Neural cell (in vitro differentiated cells): ENCODE results near the gene ROBO1. TPM values are rescaled to one million over a fixed set of nuclear protein-coding genes. Genes with fewer than 3 reads are reported as not detected.

Source experiments
- H2AFZ ChIP-seq: fragments of 200-600, 300-800 bp; sonication (generic), shearing (Covaris generic); 2 replicates; pipeline ENCODE4 v1.6.0; 2014; ENCODE audit warnings: low read depth, mild to moderate bottlenecking, antibody characterized with exemption, low read length, moderate library complexity
- H3F3A ChIP-seq: fragments of 200-600 bp; shearing (Covaris generic); 2 replicates; pipeline ENCODE4 v1.6.1; 2016; ENCODE audit warnings: mild to moderate bottlenecking, moderate library complexity, mixed read lengths, antibody characterized with exemption, low read length; ENCODE audit not compliant: insufficient read depth, poor library complexity, severe bottlenecking
- H3K27ac ChIP-seq: fragments of 200-600, 300-800 bp; sonication (generic), shearing (Covaris generic); 2 replicates; pipeline ENCODE4 v1.5.1; 2014; ENCODE audit warnings: mild to moderate bottlenecking, low read length, moderate library complexity
- H3K27me3 ChIP-seq: fragments of 300-800, 200-600 bp; sonication (generic), shearing (Covaris generic); 2 replicates; pipeline ENCODE4 v1.6.0; 2014; ENCODE audit warnings: mild to moderate bottlenecking, low read depth, low read length, moderate library complexity; ENCODE audit not compliant: insufficient read depth
- H3K36me3 ChIP-seq: fragments of 300-800, 200-600 bp; sonication (generic), shearing (Covaris generic); 2 replicates; pipeline ENCODE4 v1.5.1; 2014; ENCODE audit warnings: mild to moderate bottlenecking, antibody characterized with exemption, low read length, moderate library complexity; ENCODE audit not compliant: insufficient read depth
- H3K4me2 ChIP-seq: fragments of 300-800, 200-600 bp; sonication (generic), shearing (Covaris generic); 2 replicates; pipeline ENCODE4 v1.6.0; 2014; ENCODE audit warnings: mild to moderate bottlenecking, low read length
- H3K4me3 ChIP-seq: fragments of 300-800, 200-600 bp; sonication (generic), shearing (Covaris generic); 2 replicates; pipeline ENCODE4 v1.5.1; 2014; ENCODE audit warnings: mild to moderate bottlenecking, low read length, moderate library complexity
- H3K79me2 ChIP-seq: fragments of 200-600 bp; shearing (Covaris generic); replicated peaks from 2 replicates; pipeline ENCODE4 v1.6.0; 2014; ENCODE audit warnings: mild to moderate bottlenecking, low read length, moderate library complexity; ENCODE audit not compliant: insufficient read depth
- H3K9ac ChIP-seq: fragments of 300-800, 200-600 bp; sonication (generic), shearing (Covaris generic); 2 replicates; pipeline ENCODE4 v1.6.1; 2016; ENCODE audit warnings: mild to moderate bottlenecking, low read length, mixed read lengths
- H3K9me2 ChIP-seq: fragments of 200-600 bp; shearing (Covaris generic); 2 replicates; pipeline ENCODE4 v1.6.1; 2016; ENCODE audit warnings: mild to moderate bottlenecking, low read length, mixed read lengths; ENCODE audit not compliant: insufficient read depth
- H3K9me3 ChIP-seq: fragments of 200-600, 300-800 bp; sonication (generic), shearing (Covaris generic); 2 replicates; pipeline ENCODE4 v1.6.1; 2016; ENCODE audit warnings: mild to moderate bottlenecking, mixed run types, low read length, moderate library complexity, mixed read lengths
- H4K20me1 ChIP-seq: fragments of 200-600 bp; shearing (Covaris generic); 2 replicates; pipeline ENCODE4 v1.6.1; 2016; ENCODE audit warnings: mild to moderate bottlenecking, mixed run types; ENCODE audit not compliant: insufficient read depth
- EP300 ChIP-seq: fragments of 450-650 bp; conservative IDR thresholded peaks from 2 replicates; pipeline ENCODE4 v1.6.1; 2014; ENCODE audit warnings: antibody characterized with exemption, mild to moderate bottlenecking, moderate library complexity; ENCODE audit not compliant: poor library complexity, severe bottlenecking
- EZH2 ChIP-seq: fragments of 200-600, 300-800 bp; shearing (Covaris generic), sonication (generic); IDR thresholded peaks from 2 replicates; pipeline ENCODE4 v1.6.1; 2014; ENCODE audit warnings: antibody characterized with exemption, low read length, borderline replicate concordance, mild to moderate bottlenecking; ENCODE audit not compliant: insufficient read depth, poor library complexity, severe bottlenecking
- MXI1 ChIP-seq: fragments of 450-650 bp; conservative IDR thresholded peaks from 2 replicates; pipeline ENCODE4 v1.6.1; 2014; ENCODE audit warnings: antibody characterized with exemption, mild to moderate bottlenecking; ENCODE audit not compliant: poor library complexity, severe bottlenecking
- POLR2AphosphoS5 ChIP-seq: IDR thresholded peaks from 2 replicates; pipeline ENCODE4 v1.6.1; 2012
- RAD21 ChIP-seq: fragments of 450-650 bp; conservative IDR thresholded peaks from 2 replicates; pipeline ENCODE4 v1.6.1; 2014; ENCODE audit warnings: antibody characterized with exemption, mild to moderate bottlenecking, moderate library complexity
- REST ChIP-seq: IDR thresholded peaks from 2 replicates; pipeline ENCODE4 v1.6.1; 2012; ENCODE audit warnings: borderline replicate concordance
- SMC3 ChIP-seq: fragments of 450-650 bp; conservative IDR thresholded peaks from 2 replicates; pipeline ENCODE4 v1.6.1; 2014; ENCODE audit warnings: antibody characterized with exemption, mild to moderate bottlenecking, moderate library complexity; ENCODE audit not compliant: poor library complexity
- TAF1 ChIP-seq: IDR thresholded peaks from 2 replicates; pipeline ENCODE4 v1.6.1; 2012; ENCODE audit warnings: low read depth
- polyA plus RNA-seq: library from polyadenylated mRNA; depleted of rRNA; stranded (reverse); fragments of >200 nt; gene quantifications from 2 replicates; pipeline ENCODE4 v1.2.3, GENCODE V29; 2014
- TF ChIP-seq, protein P1 (sequence below): fragments of 450-650 bp; IDR thresholded peaks from 2 replicates; pipeline ENCODE4 v1.5.1; 2014; ENCODE audit warnings: antibody characterized with exemption, mild to moderate bottlenecking, moderate library complexity; ENCODE audit not compliant: poor library complexity, severe bottlenecking

Gene ROBO1
- polyA plus RNA-seq, 1 donor from 2014 or later: 183 TPM

DNA sequence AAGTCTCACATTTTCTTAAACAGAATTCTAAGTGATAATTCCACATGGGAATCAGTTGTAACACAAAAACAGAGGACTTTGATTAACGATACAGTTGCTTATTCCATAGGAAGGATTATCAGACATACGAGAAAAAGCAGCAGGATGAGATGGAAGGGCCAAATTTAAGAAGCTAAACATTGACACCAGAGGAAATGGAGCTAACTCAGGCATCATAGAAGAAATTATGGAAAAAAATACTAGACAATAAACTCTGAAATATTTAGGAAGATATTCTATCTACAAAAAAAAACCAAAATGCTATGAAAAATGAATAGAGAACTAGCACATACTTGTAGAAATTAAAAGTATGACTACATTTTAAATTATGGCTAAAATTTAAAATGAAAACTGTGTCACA is 776.1 kb downstream of the ROBO1 start:
- H3K79me2 ChIP-seq: peaks cover 44% of the 10 kb centered on the region
- H3K4me2 ChIP-seq: no peak overlapping the region
- H2AFZ ChIP-seq: no peak overlapping the region
- no peak overlapping the region for H3K4me3 ChIP-seq
- no peaks in the 10 kb centered on the region for H4K20me1 ChIP-seq
- H3K36me3 ChIP-seq: no peaks in the 10 kb centered on the region
- no peaks in the 10 kb centered on the region for H3K9me2 ChIP-seq
- no peak overlapping the region for H3K27ac ChIP-seq
- TF ChIP-seq REST (no peak), MXI1 (no peak), RAD21 (no peak), TAF1 (no peak), SMC3 (no peak), POLR2AphosphoS5 (no peak), EZH2 (no peak), EP300 (no peak)
- TF ChIP-seq, protein P1, sequence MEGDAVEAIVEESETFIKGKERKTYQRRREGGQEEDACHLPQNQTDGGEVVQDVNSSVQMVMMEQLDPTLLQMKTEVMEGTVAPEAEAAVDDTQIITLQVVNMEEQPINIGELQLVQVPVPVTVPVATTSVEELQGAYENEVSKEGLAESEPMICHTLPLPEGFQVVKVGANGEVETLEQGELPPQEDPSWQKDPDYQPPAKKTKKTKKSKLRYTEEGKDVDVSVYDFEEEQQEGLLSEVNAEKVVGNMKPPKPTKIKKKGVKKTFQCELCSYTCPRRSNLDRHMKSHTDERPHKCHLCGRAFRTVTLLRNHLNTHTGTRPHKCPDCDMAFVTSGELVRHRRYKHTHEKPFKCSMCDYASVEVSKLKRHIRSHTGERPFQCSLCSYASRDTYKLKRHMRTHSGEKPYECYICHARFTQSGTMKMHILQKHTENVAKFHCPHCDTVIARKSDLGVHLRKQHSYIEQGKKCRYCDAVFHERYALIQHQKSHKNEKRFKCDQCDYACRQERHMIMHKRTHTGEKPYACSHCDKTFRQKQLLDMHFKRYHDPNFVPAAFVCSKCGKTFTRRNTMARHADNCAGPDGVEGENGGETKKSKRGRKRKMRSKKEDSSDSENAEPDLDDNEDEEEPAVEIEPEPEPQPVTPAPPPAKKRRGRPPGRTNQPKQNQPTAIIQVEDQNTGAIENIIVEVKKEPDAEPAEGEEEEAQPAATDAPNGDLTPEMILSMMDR: no peak
- no peak overlapping the region for H3K9ac ChIP-seq
- no peaks in the 10 kb centered on the region for H3K9me3 ChIP-seq
- no peaks in the 10 kb centered on the region for H3F3A ChIP-seq
- no peaks in the 10 kb centered on the region for H3K27me3 ChIP-seq

DNA sequence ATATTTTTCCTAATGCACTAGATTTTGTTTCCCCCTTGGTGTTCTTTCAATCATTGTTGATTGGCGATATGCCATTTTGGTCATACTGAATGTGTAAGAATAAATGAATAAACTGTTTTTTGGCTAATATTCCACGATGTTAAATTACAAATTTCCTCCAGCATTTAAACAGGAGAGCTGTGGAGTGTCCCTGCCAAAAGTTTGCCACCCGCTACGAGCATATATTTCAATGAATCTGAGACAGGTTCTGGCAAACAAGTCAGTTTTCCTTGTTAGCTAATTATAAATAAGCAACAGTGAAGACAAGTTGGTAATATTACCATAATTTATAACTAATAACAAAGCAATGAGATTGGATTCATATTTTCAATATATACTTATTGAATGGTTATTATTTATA is 777.6 kb downstream of the ROBO1 start:
- Histone ChIP-seq H3K79me2 (peaks cover 38% of the 10 kb centered on the region), H3K9ac (no peak overlapping the region), H3F3A (no peaks in the 10 kb centered on the region), H3K27ac (no peak overlapping the region), H3K36me3 (no peaks in the 10 kb centered on the region), H3K4me3 (no peak overlapping the region), H3K9me2 (no peaks in the 10 kb centered on the region), H3K9me3 (no peaks in the 10 kb centered on the region), H3K27me3 (no peaks in the 10 kb centered on the region), H2AFZ (no peak overlapping the region), H4K20me1 (no peaks in the 10 kb centered on the region), H3K4me2 (no peak overlapping the region)
- TF ChIP-seq POLR2AphosphoS5 (no peak), MXI1 (no peak), SMC3 (no peak), EP300 (no peak), TAF1 (no peak), EZH2 (no peak), RAD21 (no peak), REST (no peak)
- TF ChIP-seq, protein P1: no peak
